Naive thymus-derived CD4-positive, alpha-beta T cell (primary cell): ENCODE results near the gene TMEM72. TPM values are rescaled to one million over a fixed set of nuclear protein-coding genes. Genes with fewer than 3 reads are reported as not detected.

Experiments used
- ATAC-seq: fragments of 150-1000 bp; cut with Tn5 transposase; 2 replicates; pipeline ENCODE4 v1.10.0; 2021; ENCODE audit warnings: mild to moderate bottlenecking, moderate library complexity
- CTCF ChIA-PET: fragments of 350-600 bp; sonication (Branson Sonifier 250); formaldehyde crosslinking; loops from one replicate; lab custom pipeline; 2021; ENCODE audit warnings: antibody characterized with exemption; lab: Charles Lee
- POLR2A ChIA-PET: fragments of 350-600 bp; sonication (Branson Sonifier 250); formaldehyde crosslinking; loops from one replicate; lab custom pipeline; 2021; ENCODE audit warnings: antibody characterized with exemption, inconsistent platforms; lab: Charles Lee
- DNase-seq, 9 donors: peaks; one replicate each; pipeline versions ENCODE4 v3.0.0 to v3.0.0-alpha.2; 2020 to 2022; ENCODE audit warnings: mixed read lengths in 1 of 9
- H3K27ac ChIP-seq: one replicate; pipeline ENCODE4 v1.7.0; 2013; ENCODE audit warnings: mild to moderate bottlenecking, low read depth, low read length, moderate library complexity
- H3K27me3 ChIP-seq, 2 donors: one replicate each; pipeline ENCODE4 v1.7.0; 2013; ENCODE audit warnings: low read length in 2 of 2, mild to moderate bottlenecking in 2 of 2, moderate library complexity in 2 of 2; ENCODE audit not compliant: control insufficient read depth in 2 of 2, insufficient read depth in 2 of 2
- H3K36me3 ChIP-seq, 3 experiments: 1 replicate in 2 of 3; 2 replicates in 1 of 3; pipeline ENCODE4 v1.7.0; 2013; ENCODE audit warnings: low read length in 3 of 3, mild to moderate bottlenecking in 3 of 3, moderate library complexity in 1 of 3; ENCODE audit not compliant: insufficient read depth in 3 of 3, control insufficient read depth in 2 of 3
- H3K4me1 ChIP-seq, 2 donors: one replicate each; pipeline ENCODE4 v1.7.0; 2013; ENCODE audit warnings: low read length in 2 of 2, mild to moderate bottlenecking in 2 of 2, moderate library complexity in 1 of 2; ENCODE audit not compliant: control insufficient read depth in 2 of 2, insufficient read depth in 2 of 2
- H3K4me3 ChIP-seq: 2 replicates; pipeline ENCODE4 v1.7.0; 2013; ENCODE audit warnings: mild to moderate bottlenecking, low read length
- H3K9me3 ChIP-seq, 3 experiments: 1 replicate in 2 of 3; 2 replicates in 1 of 3; pipeline ENCODE4 v1.7.0; 2013; ENCODE audit warnings: low read length in 3 of 3; ENCODE audit not compliant: control insufficient read depth in 2 of 3
- H3K27ac Mint-ChIP-seq, 9 donors: one replicate each; pipeline ENCODE4 v1.8.0; 2020 to 2022; ENCODE audit warnings: mixed read lengths in 9 of 9, mild to moderate bottlenecking in 8 of 9, moderate library complexity in 5 of 9, inconsistent platforms in 2 of 9
- H3K27me3 Mint-ChIP-seq, 5 donors: one replicate each; pipeline ENCODE4 v1.8.0; 2021 to 2022; ENCODE audit warnings: mixed read lengths in 5 of 5, mild to moderate bottlenecking in 1 of 5
- H3K36me3 Mint-ChIP-seq, 5 donors: one replicate each; pipeline ENCODE4 v1.8.0; 2020 to 2022; ENCODE audit warnings: mixed read lengths in 5 of 5, mild to moderate bottlenecking in 3 of 5, inconsistent platforms in 1 of 5
- H3K4me1 Mint-ChIP-seq, 7 donors: one replicate each; pipeline ENCODE4 v1.8.0; 2020 to 2022; ENCODE audit warnings: mixed read lengths in 7 of 7, mild to moderate bottlenecking in 3 of 7, inconsistent platforms in 1 of 7
- H3K4me3 Mint-ChIP-seq, 10 donors: one replicate each; pipeline ENCODE4 v1.8.0; 2020 to 2022; ENCODE audit warnings: mild to moderate bottlenecking in 10 of 10, mixed read lengths in 10 of 10, moderate library complexity in 6 of 10, inconsistent platforms in 2 of 10
- H3K9me3 Mint-ChIP-seq, 11 donors: one replicate each; pipeline ENCODE4 v1.8.0; 2020 to 2022; ENCODE audit warnings: mixed read lengths in 11 of 11, mild to moderate bottlenecking in 4 of 11, inconsistent platforms in 1 of 11, moderate library complexity in 1 of 11
- intact Hi-C, 2 donors: fragments of 100-400 bp; cut with micrococcal nuclease; formaldehyde crosslinking; loops; one replicate each; pipeline ENCODE4 v1.15.1; 2023
- polyA plus RNA-seq, 2 donors: library from polyadenylated mRNA; unstranded; fragments of 300-500 nt; fragmentation: Illumina TruSeq; gene quantifications; one replicate each; pipeline ENCODE4 v1.2.3, GENCODE V29; 2021
- total RNA-seq, 6 experiments: library from RNA in 5 of 6; stranded (reverse) in 5 of 6; gene quantifications; 1 replicate in 5 of 6; 2 replicates in 1 of 6; pipeline ENCODE4 v1.2.3 and lab custom pipeline; 2021 to 2026

TMEM72 gene
- total and polyA plus RNA-seq, 7 experiments from 2014 or later, result not detected

GRCh38 chr10:44976352-44977198 is 65.4 kb downstream of the TMEM72 start:
- no peaks in the 10 kb centered on the region for H3K36me3 ChIP-seq
- CTCF ChIA-PET, result interaction anchor here (2.9 kb wide), 1 partner anchor 43 kb away, joined by 24 read pairs; no protein-coding TSS in a partner anchor
- DNase-seq (no peak), ATAC-seq (no peak)
- peaks cover 0 to 51% (median 22%) of the 10 kb centered on the region in 7 donors for H3K4me1 Mint-ChIP-seq
- peak overlapping the region in 3 of 10 donors; percentile 29 to 60 (median 57) for H3K4me3 Mint-ChIP-seq
- peak overlapping the region in 2 of 9 donors; percentile 24 to 77 for H3K27ac Mint-ChIP-seq
- POLR2A ChIA-PET, result no interaction called here
- intact Hi-C loops, result no loop called here
- H3K4me3 ChIP-seq, result no peak overlapping the region
- no peaks in the 10 kb centered on the region for H3K27me3 ChIP-seq
- no peaks in the 10 kb centered on the region for H3K9me3 Mint-ChIP-seq
- H3K27ac ChIP-seq, result no peak overlapping the region
- no peaks in the 10 kb centered on the region for H3K27me3 Mint-ChIP-seq
- H3K9me3 ChIP-seq, result no peaks in the 10 kb centered on the region
- peaks cover 10 to 11% of the 10 kb centered on the region in 2 donors for H3K4me1 ChIP-seq
- no peaks in the 10 kb centered on the region for H3K36me3 Mint-ChIP-seq

- ATAC-seq, result no peak
- no peaks in the 10 kb centered on the region for H3K27me3 Mint-ChIP-seq
- H3K27ac Mint-ChIP-seq, result peak overlapping the region in 3 of 9 donors; percentile 65 to 77 (median 69)
- intact Hi-C loops, result no loop called here
- no peak overlapping the region for H3K4me3 ChIP-seq
- peak overlapping the region in 1 of 10 donors; percentile 86 for H3K4me3 Mint-ChIP-seq
- ChIA-PET CTCF (interaction anchor here (2.9 kb wide), 1 partner anchor 44 kb away, joined by 24 read pairs; no protein-coding TSS in a partner anchor), POLR2A (interaction anchor here (1.6 kb wide), 1 partner anchor 45 kb away, joined by 4 read pairs; no protein-coding TSS in a partner anchor)
- H3K4me1 Mint-ChIP-seq, result peaks cover 0 to 52% (median 22%) of the 10 kb centered on the region in 7 donors
- H3K9me3 Mint-ChIP-seq, result no peaks in the 10 kb centered on the region
- H3K36me3 ChIP-seq, result no peaks in the 10 kb centered on the region
- no peaks in the 10 kb centered on the region for H3K9me3 ChIP-seq
- no peaks in the 10 kb centered on the region for H3K36me3 Mint-ChIP-seq
- peaks cover 10 to 11% of the 10 kb centered on the region in 2 donors for H3K4me1 ChIP-seq
- no peak overlapping the region for H3K27ac ChIP-seq
- no peak for DNase-seq
- H3K27me3 ChIP-seq, result no peaks in the 10 kb centered on the region
These were observed 66.4 kb downstream of the TMEM72 start for GRCh38 chr10:44977287-44978212.

- Mint-ChIP-seq H3K4me1 (peaks cover 0 to 52% (median 22%) of the 10 kb centered on the region in 7 donors), H3K27ac (peak overlapping the region in 6 of 9 donors; percentile 56 to 80 (median 72)), H3K36me3 (no peaks in the 10 kb centered on the region), H3K4me3 (peak overlapping the region in 6 of 10 donors; percentile 21 to 86 (median 60)), H3K9me3 (no peaks in the 10 kb centered on the region), H3K27me3 (no peaks in the 10 kb centered on the region)
- Histone ChIP-seq H3K4me3 (no peak overlapping the region), H3K36me3 (no peaks in the 10 kb centered on the region), H3K27me3 (no peaks in the 10 kb centered on the region), H3K27ac (no peak overlapping the region), H3K4me1 (peaks cover 10 to 11% of the 10 kb centered on the region in 2 donors), H3K9me3 (no peaks in the 10 kb centered on the region)
- ATAC-seq (no peak), DNase-seq (no peak)
- CTCF ChIA-PET, result no interaction called here
- POLR2A ChIA-PET, result interaction anchor here (1.6 kb wide), 1 partner anchor 46 kb away, joined by 4 read pairs; no protein-coding TSS in a partner anchor
- intact Hi-C loops, result no loop called here
These were observed 67.1 kb downstream of the TMEM72 start for GRCh38 chr10:44978213-44978569.

GRCh38 chr10:44978570-44979280 is 67.6 kb downstream of the TMEM72 start, which contains the start of gene DEPP1:
TSS of gene DEPP1 (minus strand) at chr10:44978809. CDS start at chr10:44978030, 779 bp downstream.
- Histone ChIP-seq H3K9me3 (no peaks in the 10 kb centered on the region), H3K27ac (no peak within 1 kb of the TSS), H3K4me1 (peaks cover 9 to 10% of the 10 kb centered on the region in 2 donors), H3K27me3 (no peaks in the 10 kb centered on the region), H3K4me3 (no peak within 1 kb of the TSS), H3K36me3 (no peaks in the 10 kb centered on the region)
- intact Hi-C loops, result no loop called here
- H3K27ac Mint-ChIP-seq, result peak within 1 kb of the TSS in 6 of 9 donors; percentile 56 to 80 (median 72)
- no peak for ATAC-seq
- no peaks in the 10 kb centered on the region for H3K27me3 Mint-ChIP-seq
- H3K4me3 Mint-ChIP-seq, result peak within 1 kb of the TSS in 7 of 10 donors; percentile 12 to 86 (median 53)
- H3K36me3 Mint-ChIP-seq, result no peaks in the 10 kb centered on the region
- peak in 6 of 9 donors; percentile 17 to 59 (median 22) for DNase-seq
- H3K4me1 Mint-ChIP-seq, result peaks cover 0 to 47% (median 22%) of the 10 kb centered on the region in 7 donors
- ChIA-PET POLR2A (interaction anchor here (1.6 kb wide), 1 partner anchor 46 kb away, joined by 4 read pairs; no protein-coding TSS in a partner anchor), CTCF (interaction anchor here (1.1 kb wide), 1 partner anchor 46 kb away, joined by 5 read pairs; no protein-coding TSS in a partner anchor)
- no peaks in the 10 kb centered on the region for H3K9me3 Mint-ChIP-seq

GRCh38 chr10:44979281-44980191 is 68.4 kb downstream of the TMEM72 start:
- H3K4me1 Mint-ChIP-seq, result peaks cover 0 to 39% (median 17%) of the 10 kb centered on the region in 7 donors
- peaks cover 1 to 10% of the 10 kb centered on the region in 2 donors for H3K4me1 ChIP-seq
- no peaks in the 10 kb centered on the region for H3K36me3 ChIP-seq
- POLR2A ChIA-PET, result interaction anchor here (1.6 kb wide), 1 partner anchor 47 kb away, joined by 4 read pairs; no protein-coding TSS in a partner anchor
- no peaks in the 10 kb centered on the region for H3K27me3 Mint-ChIP-seq
- CTCF ChIA-PET, result interaction anchor here (1.1 kb wide), 1 partner anchor 47 kb away, joined by 5 read pairs; no protein-coding TSS in a partner anchor
- peak overlapping the region in 4 of 9 donors; percentile 24 to 80 (median 66) for H3K27ac Mint-ChIP-seq
- H3K27ac ChIP-seq, result no peak overlapping the region
- H3K4me3 Mint-ChIP-seq, result no peak overlapping the region
- no peak overlapping the region for H3K4me3 ChIP-seq
- intact Hi-C loops, result no loop called here
- H3K9me3 ChIP-seq, result no peaks in the 10 kb centered on the region
- no peaks in the 10 kb centered on the region for H3K9me3 Mint-ChIP-seq
- no peak for DNase-seq
- ATAC-seq, result no peak
- H3K36me3 Mint-ChIP-seq, result peaks cover 0 to 2% (median 0%) of the 10 kb centered on the region in 5 donors
- H3K27me3 ChIP-seq, result no peaks in the 10 kb centered on the region
